ENCODE measurements around the gene SPG7.
"Not testable (repeated sequence)": the region's sequence is repeated elsewhere in the genome, so short reads cannot be mapped to it uniquely, and the experiment has no call there.

SPG7 gene

GRCh38 chr16:89586218-89586617 is 78.0 kb downstream of the SPG7 start:
- H3K9me3 ChIP-seq (ENCODE audit: severe bottlenecking) = no peaks in the 10 kb centered on the region
- H3K4me3 ChIP-seq (ENCODE audit: low read depth, low read length) = no peak overlapping the region
- no peaks in the 10 kb centered on the region for H3K27me3 ChIP-seq (ENCODE audit: insufficient read depth, low read depth, severe bottlenecking)
- H3K27ac ChIP-seq = no peak overlapping the region
- H3K36me3 ChIP-seq = no peaks in the 10 kb centered on the region
- DNase-seq = no peak
- no peak for TF ChIP-seq CTCF (IDR thresholded peaks at IDR 0.05; ENCODE audit: low read depth, low read length)

- no peak for DNase-seq
- H3K27me3 ChIP-seq (ENCODE audit: insufficient read depth, low read depth, severe bottlenecking) = no peaks in the 10 kb centered on the region
- H3K9me3 ChIP-seq (ENCODE audit: severe bottlenecking) = no peaks in the 10 kb centered on the region
- no peak overlapping the region for H3K4me3 ChIP-seq (ENCODE audit: low read depth, low read length)
- no peak for TF ChIP-seq CTCF (IDR thresholded peaks at IDR 0.05; ENCODE audit: low read depth, low read length)
- no peaks in the 10 kb centered on the region for H3K36me3 ChIP-seq
- no peak overlapping the region for H3K27ac ChIP-seq
These were observed 78.7 kb downstream of the SPG7 start for GRCh38 chr16:89586853-89587252.

GRCh38 chr16:89587676-89588075 is 79.5 kb downstream of the SPG7 start:
- H3K4me3 ChIP-seq (ENCODE audit: low read depth, low read length); H3K9me3 ChIP-seq (ENCODE audit: severe bottlenecking); H3K36me3 ChIP-seq: not testable (repeated sequence)

GRCh38 chr16:89588413-89589109 is 80.4 kb downstream of the SPG7 start:
- TF ChIP-seq CTCF (IDR thresholded peaks at IDR 0.05; ENCODE audit: low read depth, low read length) = no peak
- Histone ChIP-seq H3K9me3 (ENCODE audit: severe bottlenecking) (no peaks in the 10 kb centered on the region), H3K4me3 (ENCODE audit: low read depth, low read length) (no peak overlapping the region), H3K27me3 (ENCODE audit: insufficient read depth, low read depth, severe bottlenecking) (no peaks in the 10 kb centered on the region), H3K36me3 (no peaks in the 10 kb centered on the region), H3K27ac (no peak overlapping the region)
- no peak for DNase-seq

More at GRCh38 chr16:89587676-89588075, 79.5 kb downstream of the SPG7 start:
- not testable (repeated sequence) for H3K27ac ChIP-seq; DNase-seq; H3K27me3 ChIP-seq (ENCODE audit: insufficient read depth, low read depth, severe bottlenecking)

GRCh38 chr16:89589241-89589926 is 81.2 kb downstream of the SPG7 start:
- no peaks in the 10 kb centered on the region for H3K9me3 ChIP-seq (ENCODE audit: severe bottlenecking)
- no peaks in the 10 kb centered on the region for H3K27me3 ChIP-seq (ENCODE audit: insufficient read depth, low read depth, severe bottlenecking)
- no peaks in the 10 kb centered on the region for H3K36me3 ChIP-seq
- no peak for TF ChIP-seq CTCF (IDR thresholded peaks at IDR 0.05; ENCODE audit: low read depth, low read length)
- no peak for DNase-seq
- H3K27ac ChIP-seq = no peak overlapping the region
- no peak overlapping the region for H3K4me3 ChIP-seq (ENCODE audit: low read depth, low read length)

GRCh38 chr16:89593841-89594240 is 85.6 kb downstream of the SPG7 start:
- Histone ChIP-seq H3K27ac (no peak overlapping the region), H3K4me3 (ENCODE audit: low read depth, low read length) (no peak overlapping the region), H3K9me3 (ENCODE audit: severe bottlenecking) (no peaks in the 10 kb centered on the region), H3K36me3 (no peaks in the 10 kb centered on the region), H3K27me3 (ENCODE audit: insufficient read depth, low read depth, severe bottlenecking) (no peaks in the 10 kb centered on the region)
- TF ChIP-seq CTCF (IDR thresholded peaks at IDR 0.05; ENCODE audit: low read depth, low read length) = no peak
- no peak for DNase-seq

All from WERI-Rb-1 (cell line).